DMS 273 (cell line): Measurements from ENCODE around the gene OLFM2.
A peak's percentile ranks its signal among the peaks of the same experiment; 100 is the strongest.
"Not testable (repeated sequence)": the region's sequence is repeated elsewhere in the genome, so short reads cannot be mapped to it uniquely, and the experiment has no call there.

Experiments
- DNase-seq: peaks from one replicate; lab custom pipeline; 2025; ENCODE audit not compliant: unreplicated experiment; lab: John Stamatoyannopoulos, UW

The OLFM2 gene

GRCh38 chr19:9943744-9944143 is 7.4 kb upstream of the OLFM2 start:
- no peak for DNase-seq

GRCh38 chr19:9941671-9942070 is 5.4 kb upstream of the OLFM2 start:
- no peak for DNase-seq

GRCh38 chr19:9941231-9941630 is 4.9 kb upstream of the OLFM2 start:
- no peak for DNase-seq

GRCh38 chr19:9940778-9941177 is 4.5 kb upstream of the OLFM2 start:
- DNase-seq: no peak

GRCh38 chr19:9939301-9939913 is 3.1 kb upstream of the OLFM2 start:
- no peak for DNase-seq

GRCh38 chr19:9937001-9937411 is 691 bp upstream of the OLFM2 start:
- DNase-seq: no peak

GRCh38 chr19:9935506-9936325 is 599 bp downstream of the OLFM2 start:
- DNase-seq: no peak

GRCh38 chr19:9934132-9934950 is 2.0 kb downstream of the OLFM2 start:
- peak; percentile 89 for DNase-seq

GRCh38 chr19:9932835-9933234 is 3.5 kb downstream of the OLFM2 start:
- no peak for DNase-seq

- no peak for DNase-seq
Measured at GRCh38 chr19:9931629-9932028, 4.7 kb downstream of the OLFM2 start.

- DNase-seq: no peak
Measured at GRCh38 chr19:9923440-9923839, 12.9 kb downstream of the OLFM2 start.

GRCh38 chr19:9922782-9923379 is 13.4 kb downstream of the OLFM2 start:
- not testable (repeated sequence) for DNase-seq

GRCh38 chr19:9917321-9917720 is 19.0 kb downstream of the OLFM2 start:
- peak; percentile 81 for DNase-seq

GRCh38 chr19:9916719-9917118 is 19.6 kb downstream of the OLFM2 start:
- DNase-seq: no peak

- DNase-seq: peak; percentile 95
Measured at GRCh38 chr19:9914315-9915207, 21.8 kb downstream of the OLFM2 start.

- no peak for DNase-seq
Measured at GRCh38 chr19:9914001-9914314, 22.4 kb downstream of the OLFM2 start.

- DNase-seq: peak; percentile 58
Measured at GRCh38 chr19:9913237-9914000, 22.9 kb downstream of the OLFM2 start.

- no peak for DNase-seq
Measured at GRCh38 chr19:9912551-9913236, 23.6 kb downstream of the OLFM2 start.

- no peak for DNase-seq
Measured at GRCh38 chr19:9911524-9912185, 24.7 kb downstream of the OLFM2 start.
